GM18498 (cell line): Measurements from ENCODE around the gene GRIN3B.
"Not testable (repeated sequence)": the region's sequence is repeated elsewhere in the genome, so short reads cannot be mapped to it uniquely, and the experiment has no call there.

ENCODE experiments used
- ATAC-seq: cut with Tn5 transposase; IDR thresholded peaks from one replicate; pipeline ENCODE4 v1.9.1; 2021; ENCODE audit warnings: mild to moderate bottlenecking, moderate library complexity; ENCODE audit not compliant: unreplicated experiment

The GRIN3B gene

GRCh38 chr19:1000095-1000494 is at the start of gene GRIN3B:
TSS of gene GRIN3B (plus strand) at chr19:1000419. CDS start at chr19:1000438, 19 bp downstream.
- no peak for ATAC-seq

- ATAC-seq = no peak
Measured at GRCh38 chr19:952049-952679, 48.1 kb upstream of the GRIN3B start.

GRCh38 chr19:952680-953444 is 47.4 kb upstream of the GRIN3B start:
- ATAC-seq = no peak

GRCh38 chr19:953445-954271 is 46.6 kb upstream of the GRIN3B start:
- no peak for ATAC-seq

GRCh38 chr19:954272-954671 is 45.9 kb upstream of the GRIN3B start:
- ATAC-seq = no peak

- ATAC-seq = peak; percentile 43
Measured at GRCh38 chr19:954672-955494, 45.3 kb upstream of the GRIN3B start.

- ATAC-seq = no peak
Measured at GRCh38 chr19:955803-956765, 44.1 kb upstream of the GRIN3B start.

GRCh38 chr19:956766-957440 is 43.3 kb upstream of the GRIN3B start:
- no peak for ATAC-seq

GRCh38 chr19:957578-957977 is 42.6 kb upstream of the GRIN3B start:
- ATAC-seq = not testable (repeated sequence)

- ATAC-seq = no peak
Measured at GRCh38 chr19:958967-959855, 41.0 kb upstream of the GRIN3B start.

GRCh38 chr19:960020-960419 is 40.2 kb upstream of the GRIN3B start:
- ATAC-seq = no peak

GRCh38 chr19:960601-960938 is 39.6 kb upstream of the GRIN3B start:
- ATAC-seq = no peak

- no peak for ATAC-seq
Measured at GRCh38 chr19:961866-962620, 38.2 kb upstream of the GRIN3B start.

GRCh38 chr19:962683-963400 is 37.4 kb upstream of the GRIN3B start:
- ATAC-seq = no peak

GRCh38 chr19:963486-963951 is 36.7 kb upstream of the GRIN3B start:
- ATAC-seq = no peak

GRCh38 chr19:964116-964520 is 36.1 kb upstream of the GRIN3B start:
- no peak for ATAC-seq
